Measurements from ENCODE around the gene PRKCQ.

GRCh38 chr10:6430423-6430980 is 149.6 kb downstream of the PRKCQ start:
- TF ChIP-seq EZH2 (IDR thresholded peaks at IDR 0.05; ENCODE audit: borderline replicate concordance, low read depth, low read length, severe bottlenecking) (no peak), CTCF (IDR thresholded peaks at IDR 0.05; ENCODE audit: borderline replicate concordance, extremely low read depth, low read length, poor library complexity, severe bottlenecking) (no peak)
